Ishikawa (cell line): ENCODE data around the gene TECPR2.

Experiments
- CEBPB ChIP-seq: IDR thresholded peaks from 2 replicates; pipeline ENCODE4 v1.6.1; 2012
- CREB1 ChIP-seq: IDR thresholded peaks from 2 replicates; pipeline ENCODE4 v1.6.1; 2012; ENCODE audit warnings: low read depth
- EGR1 ChIP-seq: IDR thresholded peaks from 2 replicates; pipeline ENCODE4 v1.6.1; 2012
- EP300 ChIP-seq: IDR thresholded peaks from 2 replicates; pipeline ENCODE4 v1.6.1; 2012; ENCODE audit warnings: borderline replicate concordance
- FOXM1 ChIP-seq: IDR thresholded peaks from 2 replicates; pipeline ENCODE4 v1.6.1; 2012; ENCODE audit warnings: low read depth, borderline replicate concordance
- MAX ChIP-seq: IDR thresholded peaks from 2 replicates; pipeline ENCODE4 v1.6.1; 2012
- NFIC ChIP-seq: IDR thresholded peaks from 2 replicates; pipeline ENCODE4 v1.6.1; 2012
- RAD21 ChIP-seq: IDR thresholded peaks from 2 replicates; pipeline ENCODE4 v1.6.1; 2012; ENCODE audit warnings: low read depth
- REST ChIP-seq: IDR thresholded peaks from 2 replicates; pipeline ENCODE4 v1.6.1; 2012; ENCODE audit warnings: low read depth, mild to moderate bottlenecking
- TAF1 ChIP-seq: IDR thresholded peaks from 2 replicates; pipeline ENCODE4 v1.6.1; 2012; ENCODE audit warnings: low read depth, mild to moderate bottlenecking
- TCF12 ChIP-seq: IDR thresholded peaks from 2 replicates; pipeline ENCODE4 v1.6.1; 2012; ENCODE audit warnings: low read depth
- TEAD4 ChIP-seq: IDR thresholded peaks from 2 replicates; pipeline ENCODE4 v1.6.1; 2012
- USF1 ChIP-seq: IDR thresholded peaks from 2 replicates; pipeline ENCODE4 v1.6.1; 2012
- YY1 ChIP-seq: IDR thresholded peaks from 2 replicates; pipeline ENCODE4 v1.6.1; 2012; ENCODE audit warnings: low read depth
- ZBTB7A ChIP-seq: IDR thresholded peaks from 2 replicates; pipeline ENCODE4 v1.6.1; 2012; ENCODE audit warnings: low read depth

Gene TECPR2

GRCh38 chr14:102333795-102334705 lies 28.7 kb upstream of the TECPR2 start:
- TF ChIP-seq EP300 (no peak), CEBPB (no peak), EGR1 (no peak), YY1 (no peak), ZBTB7A (no peak), CREB1 (no peak), TAF1 (no peak), USF1 (no peak), FOXM1 (no peak), TCF12 (no peak), REST (no peak), RAD21 (no peak), TEAD4 (no peak), NFIC (no peak), MAX (no peak)

- TF ChIP-seq RAD21: no peak
- TF ChIP-seq CEBPB: no peak
- no peak for TF ChIP-seq TEAD4
- TF ChIP-seq NFIC: no peak
- TF ChIP-seq USF1: no peak
- no peak for TF ChIP-seq ZBTB7A
- no peak for TF ChIP-seq EP300
- TF ChIP-seq EGR1: no peak
- TF ChIP-seq REST: no peak
- TF ChIP-seq YY1: no peak
- TF ChIP-seq MAX: no peak
- TF ChIP-seq CREB1: no peak
- TF ChIP-seq TAF1: no peak
- TF ChIP-seq TCF12: no peak
Measured at GRCh38 chr14:102335163-102335562, 27.6 kb upstream of the TECPR2 start.

- no peak for TF ChIP-seq NFIC
- no peak for TF ChIP-seq RAD21
- no peak for TF ChIP-seq YY1
- TF ChIP-seq USF1: no peak
- no peak for TF ChIP-seq EGR1
- no peak for TF ChIP-seq FOXM1
- TF ChIP-seq ZBTB7A: no peak
- TF ChIP-seq MAX: no peak
- no peak for TF ChIP-seq CEBPB
- TF ChIP-seq EP300: no peak
Measured at GRCh38 chr14:102338724-102339123, 24.0 kb upstream of the TECPR2 start.

GRCh38 chr14:102341566-102341965 lies 21.2 kb upstream of the TECPR2 start:
- no peak for TF ChIP-seq TAF1
- TF ChIP-seq CEBPB: no peak
- no peak for TF ChIP-seq ZBTB7A
- no peak for TF ChIP-seq USF1
- no peak for TF ChIP-seq NFIC
- TF ChIP-seq EP300: no peak
- TF ChIP-seq MAX: no peak
- TF ChIP-seq TEAD4: no peak
- TF ChIP-seq FOXM1: no peak
- TF ChIP-seq EGR1: no peak
- TF ChIP-seq RAD21: no peak
- TF ChIP-seq REST: no peak
- no peak for TF ChIP-seq CREB1
- no peak for TF ChIP-seq YY1
- TF ChIP-seq TCF12: no peak
